Measurements from ENCODE around the gene MPEG1.
A peak's percentile ranks its signal among the peaks of the same experiment; 100 is the strongest.

The MPEG1 gene

GRCh38 chr11:59191095-59191494 lies 21.6 kb downstream of the MPEG1 start:
- Histone ChIP-seq H3K36me3 (ENCODE audit: control insufficient read depth in 1 of 2, insufficient read depth in 2 of 2, low read depth in 1 of 2, low read length in 2 of 2) (no peaks in the 10 kb centered on the region), H2AK5ac (ENCODE audit: low read length, severe bottlenecking) (no peak overlapping the region), H3K4me1 (ENCODE audit: control insufficient read depth, insufficient read depth, low read depth, low read length) (no peaks in the 10 kb centered on the region), H3K23ac (ENCODE audit: low read length in 2 of 2) (no peak overlapping the region), H4K8ac (ENCODE audit: low read length) (no peak overlapping the region), H3K27me3 (ENCODE audit: control insufficient read depth in 1 of 2, insufficient read depth in 1 of 2, low read length in 2 of 2) (peaks cover 0 to 21% of the 10 kb centered on the region in 2 experiments), H3K9me3 (ENCODE audit: control insufficient read depth, low read length) (no peaks in the 10 kb centered on the region), H3K4me2 (ENCODE audit: low read length, poor library complexity, severe bottlenecking) (no peak overlapping the region), H3K27ac (ENCODE audit: low read length, poor library complexity, severe bottlenecking) (no peak overlapping the region), H2AFZ (ENCODE audit: low read depth, low read length) (no peak overlapping the region), H2BK5ac (ENCODE audit: low read depth, low read length, poor library complexity, severe bottlenecking) (no peak overlapping the region), H3K18ac (ENCODE audit: low read depth in 1 of 2, low read length in 2 of 2) (no peak overlapping the region), H3K79me1 (replicated peaks; ENCODE audit: low read length, poor library complexity, severe bottlenecking) (no peaks in the 10 kb centered on the region), H4K91ac (ENCODE audit: low read length) (no peak overlapping the region), H3K9ac (ENCODE audit: low read length) (no peak overlapping the region), H3K14ac (ENCODE audit: low read length in 2 of 2) (no peak overlapping the region), H2BK15ac (ENCODE audit: low read depth, poor library complexity, severe bottlenecking) (no peak overlapping the region), H3K4me3 (ENCODE audit: insufficient read depth in 1 of 2, low read depth in 1 of 2, low read length in 2 of 2) (no peak overlapping the region), H3K4ac (ENCODE audit: low read depth in 1 of 2, low read length in 2 of 2) (no peak overlapping the region), H2BK12ac (ENCODE audit: low read length in 2 of 2) (no peak overlapping the region), H2BK120ac (ENCODE audit: low read depth, low read length) (no peak overlapping the region)
- DNase-seq = no peak
- 96% methylated on average over 3 of the region's 4 CpGs for WGBS

GRCh38 chr11:59189986-59190385 lies 22.7 kb downstream of the MPEG1 start:
- Histone ChIP-seq H3K4me2 (ENCODE audit: low read length, poor library complexity, severe bottlenecking) (no peak overlapping the region), H2BK12ac (ENCODE audit: low read length in 2 of 2) (no peak overlapping the region), H3K9ac (ENCODE audit: low read length) (no peak overlapping the region), H3K9me3 (ENCODE audit: control insufficient read depth, low read length) (no peaks in the 10 kb centered on the region), H2AFZ (ENCODE audit: low read depth, low read length) (no peak overlapping the region), H2BK5ac (ENCODE audit: low read depth, low read length, poor library complexity, severe bottlenecking) (no peak overlapping the region), H3K27ac (ENCODE audit: low read length, poor library complexity, severe bottlenecking) (no peak overlapping the region), H4K8ac (ENCODE audit: low read length) (no peak overlapping the region), H3K14ac (ENCODE audit: low read length in 2 of 2) (no peak overlapping the region), H3K27me3 (ENCODE audit: control insufficient read depth in 1 of 2, insufficient read depth in 1 of 2, low read length in 2 of 2) (peaks cover 0 to 21% of the 10 kb centered on the region in 2 experiments), H3K4me3 (ENCODE audit: insufficient read depth in 1 of 2, low read depth in 1 of 2, low read length in 2 of 2) (no peak overlapping the region), H3K18ac (ENCODE audit: low read depth in 1 of 2, low read length in 2 of 2) (no peak overlapping the region), H3K79me1 (replicated peaks; ENCODE audit: low read length, poor library complexity, severe bottlenecking) (no peaks in the 10 kb centered on the region), H2BK15ac (ENCODE audit: low read depth, poor library complexity, severe bottlenecking) (no peak overlapping the region), H4K91ac (ENCODE audit: low read length) (no peak overlapping the region), H2BK120ac (ENCODE audit: low read depth, low read length) (no peak overlapping the region), H2AK5ac (ENCODE audit: low read length, severe bottlenecking) (no peak overlapping the region), H3K23ac (ENCODE audit: low read length in 2 of 2) (no peak overlapping the region), H3K4me1 (ENCODE audit: control insufficient read depth, insufficient read depth, low read depth, low read length) (no peaks in the 10 kb centered on the region), H3K36me3 (ENCODE audit: control insufficient read depth in 1 of 2, insufficient read depth in 2 of 2, low read depth in 1 of 2, low read length in 2 of 2) (no peaks in the 10 kb centered on the region), H3K4ac (ENCODE audit: low read depth in 1 of 2, low read length in 2 of 2) (no peak overlapping the region)
- 91% methylated on average over 4 of the region's 4 CpGs for WGBS
- DNase-seq = no peak

GRCh38 chr11:59188954-59189353 lies 23.8 kb downstream of the MPEG1 start:
- WGBS = 74% methylated on average over 4 of the region's 4 CpGs
- no peaks in the 10 kb centered on the region for H3K36me3 ChIP-seq (ENCODE audit: control insufficient read depth in 1 of 2, insufficient read depth in 2 of 2, low read depth in 1 of 2, low read length in 2 of 2)
- H3K9me3 ChIP-seq (ENCODE audit: control insufficient read depth, low read length) = no peaks in the 10 kb centered on the region

GRCh38 chr11:59187587-59187986 lies 25.1 kb downstream of the MPEG1 start:
- no peak overlapping the region for H2BK120ac ChIP-seq (ENCODE audit: low read depth, low read length)
- H3K9me3 ChIP-seq (ENCODE audit: control insufficient read depth, low read length) = no peaks in the 10 kb centered on the region
- no peak overlapping the region for H3K4me3 ChIP-seq (ENCODE audit: insufficient read depth in 1 of 2, low read depth in 1 of 2, low read length in 2 of 2)
- H3K27me3 ChIP-seq (ENCODE audit: control insufficient read depth in 1 of 2, insufficient read depth in 1 of 2, low read length in 2 of 2) = peaks cover 0 to 21% of the 10 kb centered on the region in 2 experiments
- H3K9ac ChIP-seq (ENCODE audit: low read length) = no peak overlapping the region
- H4K8ac ChIP-seq (ENCODE audit: low read length) = no peak overlapping the region
- DNase-seq = peak; percentile 77
- H3K79me1 ChIP-seq (replicated peaks; ENCODE audit: low read length, poor library complexity, severe bottlenecking) = no peaks in the 10 kb centered on the region
- H2BK5ac ChIP-seq (ENCODE audit: low read depth, low read length, poor library complexity, severe bottlenecking) = no peak overlapping the region
- H3K36me3 ChIP-seq (ENCODE audit: control insufficient read depth in 1 of 2, insufficient read depth in 2 of 2, low read depth in 1 of 2, low read length in 2 of 2) = no peaks in the 10 kb centered on the region
- no peak overlapping the region for H3K18ac ChIP-seq (ENCODE audit: low read depth in 1 of 2, low read length in 2 of 2)
- H3K14ac ChIP-seq (ENCODE audit: low read length in 2 of 2) = no peak overlapping the region
- H2BK12ac ChIP-seq (ENCODE audit: low read length in 2 of 2) = no peak overlapping the region
- no peak overlapping the region for H3K4ac ChIP-seq (ENCODE audit: low read depth in 1 of 2, low read length in 2 of 2)
- H3K4me2 ChIP-seq (ENCODE audit: low read length, poor library complexity, severe bottlenecking) = no peak overlapping the region
- H2AFZ ChIP-seq (ENCODE audit: low read depth, low read length) = no peak overlapping the region
- H2AK5ac ChIP-seq (ENCODE audit: low read length, severe bottlenecking) = no peak overlapping the region
- no peak overlapping the region for H2BK15ac ChIP-seq (ENCODE audit: low read depth, poor library complexity, severe bottlenecking)
- no peaks in the 10 kb centered on the region for H3K4me1 ChIP-seq (ENCODE audit: control insufficient read depth, insufficient read depth, low read depth, low read length)
- no peak overlapping the region for H3K23ac ChIP-seq (ENCODE audit: low read length in 2 of 2)
- H3K27ac ChIP-seq (ENCODE audit: low read length, poor library complexity, severe bottlenecking) = no peak overlapping the region
- no peak overlapping the region for H4K91ac ChIP-seq (ENCODE audit: low read length)
- 80% methylated on average over 6 of the region's 6 CpGs for WGBS

More at GRCh38 chr11:59188954-59189353, 23.8 kb downstream of the MPEG1 start:
- Histone ChIP-seq H3K79me1 (replicated peaks; ENCODE audit: low read length, poor library complexity, severe bottlenecking) (no peaks in the 10 kb centered on the region), H2BK120ac (ENCODE audit: low read depth, low read length) (no peak overlapping the region), H3K4me2 (ENCODE audit: low read length, poor library complexity, severe bottlenecking) (no peak overlapping the region), H3K23ac (ENCODE audit: low read length in 2 of 2) (no peak overlapping the region), H4K8ac (ENCODE audit: low read length) (no peak overlapping the region), H3K4me1 (ENCODE audit: control insufficient read depth, insufficient read depth, low read depth, low read length) (no peaks in the 10 kb centered on the region), H2AFZ (ENCODE audit: low read depth, low read length) (no peak overlapping the region), H2BK12ac (ENCODE audit: low read length in 2 of 2) (no peak overlapping the region), H3K4me3 (ENCODE audit: insufficient read depth in 1 of 2, low read depth in 1 of 2, low read length in 2 of 2) (no peak overlapping the region), H4K91ac (ENCODE audit: low read length) (no peak overlapping the region), H3K27me3 (ENCODE audit: control insufficient read depth in 1 of 2, insufficient read depth in 1 of 2, low read length in 2 of 2) (peaks cover 0 to 21% of the 10 kb centered on the region in 2 experiments), H2BK5ac (ENCODE audit: low read depth, low read length, poor library complexity, severe bottlenecking) (no peak overlapping the region), H3K14ac (ENCODE audit: low read length in 2 of 2) (no peak overlapping the region), H2AK5ac (ENCODE audit: low read length, severe bottlenecking) (no peak overlapping the region), H3K4ac (ENCODE audit: low read depth in 1 of 2, low read length in 2 of 2) (no peak overlapping the region), H3K18ac (ENCODE audit: low read depth in 1 of 2, low read length in 2 of 2) (no peak overlapping the region), H2BK15ac (ENCODE audit: low read depth, poor library complexity, severe bottlenecking) (no peak overlapping the region), H3K9ac (ENCODE audit: low read length) (no peak overlapping the region), H3K27ac (ENCODE audit: low read length, poor library complexity, severe bottlenecking) (no peak overlapping the region)
- DNase-seq = no peak
